ENCODE measurements around the gene SMYD3.

GRCh38 chr1:245701631-245702030 is 805.4 kb downstream of the SMYD3 start:
- TF ChIP-seq YY1 (IDR thresholded peaks at IDR 0.05; ENCODE audit: insufficient read depth, insufficient read length): no peak
- TF ChIP-seq ZNF274 (IDR thresholded peaks at IDR 0.05; ENCODE audit: low read depth, low read length): no peak
